ENCODE data around the gene CCDC17.

The CCDC17 gene

DNA sequence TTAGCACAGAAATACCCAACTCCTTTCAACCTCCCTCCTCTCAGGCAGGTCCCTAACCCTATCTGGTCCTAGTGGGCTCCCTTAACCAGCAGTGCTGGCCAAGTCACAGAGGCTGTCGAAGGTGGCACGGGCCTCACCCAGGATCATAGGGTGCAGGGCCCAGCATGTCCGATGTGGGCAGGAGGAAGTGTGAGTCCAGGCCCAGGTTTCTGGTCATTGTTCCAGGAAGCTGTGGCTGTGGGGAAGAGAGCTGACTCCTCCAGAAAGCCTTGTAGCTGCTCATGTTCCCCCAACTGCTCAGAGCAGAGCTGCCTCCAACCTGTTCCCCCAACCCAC lies 2.4 kb downstream of the CCDC17 start:
- DNase-seq (ENCODE audit: low read depth, low spot score) = no peak
- Histone ChIP-seq H3K4me3 (ENCODE audit: insufficient read length, low read depth) (no peak overlapping the region), H3K9ac (ENCODE audit: insufficient read length, low read depth) (no peak overlapping the region), H3K27me3 (ENCODE audit: insufficient read depth, insufficient read length) (no peaks in the 10 kb centered on the region), H3K36me3 (ENCODE audit: insufficient read depth, insufficient read length, low read length) (peaks cover 57% of the 10 kb centered on the region), H3K9me3 (ENCODE audit: insufficient read depth, low read length) (no peaks in the 10 kb centered on the region), H3K4me1 (ENCODE audit: insufficient read depth, insufficient read length) (peaks cover 3% of the 10 kb centered on the region)
- TF ChIP-seq SUZ12 (IDR thresholded peaks at IDR 0.05; ENCODE audit: extremely low read depth, insufficient read depth, insufficient read length) = no peak
- no peak for TF ChIP-seq ZNF274 (IDR thresholded peaks at IDR 0.05; ENCODE audit: low read depth, low read length)
- no peak for TF ChIP-seq YY1 (IDR thresholded peaks at IDR 0.05; ENCODE audit: insufficient read depth, insufficient read length)

- no peak for TF ChIP-seq SUZ12 (IDR thresholded peaks at IDR 0.05; ENCODE audit: extremely low read depth, insufficient read depth, insufficient read length)
- no peak for TF ChIP-seq ZNF274 (IDR thresholded peaks at IDR 0.05; ENCODE audit: low read depth, low read length)
- no peak for TF ChIP-seq YY1 (IDR thresholded peaks at IDR 0.05; ENCODE audit: insufficient read depth, insufficient read length)
- Histone ChIP-seq H3K36me3 (ENCODE audit: insufficient read depth, insufficient read length, low read length) (peaks cover 60% of the 10 kb centered on the region), H3K9me3 (ENCODE audit: insufficient read depth, low read length) (no peaks in the 10 kb centered on the region), H3K4me3 (ENCODE audit: insufficient read length, low read depth) (no peak overlapping the region), H3K4me1 (ENCODE audit: insufficient read depth, insufficient read length) (peaks cover 3% of the 10 kb centered on the region), H3K27me3 (ENCODE audit: insufficient read depth, insufficient read length) (no peaks in the 10 kb centered on the region), H3K9ac (ENCODE audit: insufficient read length, low read depth) (no peak overlapping the region)
- no peak for DNase-seq (ENCODE audit: low read depth, low spot score)
These were observed 3.0 kb downstream of the CCDC17 start for GRCh38 chr1:45620588-45621500.

DNA sequence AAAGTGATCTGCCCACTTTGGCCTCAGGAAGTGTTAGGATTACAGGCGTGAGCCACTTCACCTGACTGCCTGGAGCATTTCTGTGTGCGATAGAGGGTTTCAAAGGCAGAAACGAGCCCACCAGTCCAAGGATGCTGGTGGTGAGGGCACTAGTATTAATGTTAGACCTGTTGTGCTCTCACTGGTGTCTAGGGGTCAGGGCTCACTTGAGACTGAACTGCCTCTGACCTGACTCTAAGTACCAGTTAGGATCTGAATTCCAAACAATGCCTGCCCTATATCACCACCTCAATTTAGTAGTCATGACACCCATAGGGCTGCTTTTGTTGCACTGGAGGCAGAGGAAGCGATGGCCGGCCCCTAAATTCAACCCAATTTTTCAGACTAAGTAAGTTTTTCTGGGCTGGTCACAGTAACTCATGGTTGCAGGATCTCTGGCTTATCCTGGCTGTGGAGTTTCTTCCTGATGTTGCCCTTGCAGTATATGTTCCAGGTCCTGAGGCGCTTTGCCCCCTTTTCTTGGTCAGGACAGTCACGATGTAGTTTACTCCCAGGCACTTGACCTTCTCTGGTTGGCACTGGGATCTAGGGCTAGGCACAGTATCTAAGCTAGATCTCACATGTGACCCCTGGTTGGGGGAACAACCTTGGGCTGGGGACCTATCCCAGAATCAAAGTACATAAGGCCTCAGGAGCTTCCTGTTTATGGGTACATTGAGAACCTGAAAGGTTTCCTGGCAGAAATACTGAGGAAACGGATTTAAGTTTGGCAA lies 4.5 kb downstream of the CCDC17 start:
- H3K9me3 ChIP-seq (ENCODE audit: insufficient read depth, low read length) = no peaks in the 10 kb centered on the region
- no peaks in the 10 kb centered on the region for H3K27me3 ChIP-seq (ENCODE audit: insufficient read depth, insufficient read length)
- no peak for DNase-seq (ENCODE audit: low read depth, low spot score)
- no peak overlapping the region for H3K9ac ChIP-seq (ENCODE audit: insufficient read length, low read depth)
- H3K36me3 ChIP-seq (ENCODE audit: insufficient read depth, insufficient read length, low read length) = peaks cover 70% of the 10 kb centered on the region
- TF ChIP-seq ZNF274 (IDR thresholded peaks at IDR 0.05; ENCODE audit: low read depth, low read length) = no peak
- TF ChIP-seq SUZ12 (IDR thresholded peaks at IDR 0.05; ENCODE audit: extremely low read depth, insufficient read depth, insufficient read length) = no peak
- no peak for TF ChIP-seq YY1 (IDR thresholded peaks at IDR 0.05; ENCODE audit: insufficient read depth, insufficient read length)
- peaks cover 3% of the 10 kb centered on the region for H3K4me1 ChIP-seq (ENCODE audit: insufficient read depth, insufficient read length)
- no peak overlapping the region for H3K4me3 ChIP-seq (ENCODE audit: insufficient read length, low read depth)

DNA sequence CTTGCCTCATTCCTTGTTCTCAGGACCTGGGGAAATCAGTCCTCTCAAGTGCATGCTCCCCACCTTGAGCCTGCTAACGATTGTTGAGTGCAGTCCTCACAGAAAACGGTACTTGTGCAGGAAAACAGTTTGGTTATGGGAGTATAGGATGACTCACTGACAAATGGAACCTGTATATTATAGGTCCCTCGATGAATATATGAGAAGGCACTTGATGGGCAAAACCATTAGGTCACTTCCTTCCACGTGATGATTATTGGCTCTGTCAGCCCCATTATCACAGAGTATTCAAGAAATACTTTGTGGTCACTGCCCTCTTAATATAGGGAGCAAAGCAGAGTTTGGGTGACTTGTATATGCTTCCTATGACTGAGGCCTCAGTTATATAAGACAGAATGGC lies 6.2 kb downstream of the CCDC17 start:
- no peaks in the 10 kb centered on the region for H3K4me1 ChIP-seq (ENCODE audit: insufficient read depth, insufficient read length)
- H3K36me3 ChIP-seq (ENCODE audit: insufficient read depth, insufficient read length, low read length) = peaks cover 73% of the 10 kb centered on the region
- H3K4me3 ChIP-seq (ENCODE audit: insufficient read length, low read depth) = no peak overlapping the region
- no peaks in the 10 kb centered on the region for H3K9me3 ChIP-seq (ENCODE audit: insufficient read depth, low read length)
- H3K9ac ChIP-seq (ENCODE audit: insufficient read length, low read depth) = no peak overlapping the region
- DNase-seq (ENCODE audit: low read depth, low spot score) = no peak
- no peaks in the 10 kb centered on the region for H3K27me3 ChIP-seq (ENCODE audit: insufficient read depth, insufficient read length)
- TF ChIP-seq ZNF274 (IDR thresholded peaks at IDR 0.05; ENCODE audit: low read depth, low read length) = no peak
- no peak for TF ChIP-seq SUZ12 (IDR thresholded peaks at IDR 0.05; ENCODE audit: extremely low read depth, insufficient read depth, insufficient read length)
- TF ChIP-seq YY1 (IDR thresholded peaks at IDR 0.05; ENCODE audit: insufficient read depth, insufficient read length) = no peak

DNA sequence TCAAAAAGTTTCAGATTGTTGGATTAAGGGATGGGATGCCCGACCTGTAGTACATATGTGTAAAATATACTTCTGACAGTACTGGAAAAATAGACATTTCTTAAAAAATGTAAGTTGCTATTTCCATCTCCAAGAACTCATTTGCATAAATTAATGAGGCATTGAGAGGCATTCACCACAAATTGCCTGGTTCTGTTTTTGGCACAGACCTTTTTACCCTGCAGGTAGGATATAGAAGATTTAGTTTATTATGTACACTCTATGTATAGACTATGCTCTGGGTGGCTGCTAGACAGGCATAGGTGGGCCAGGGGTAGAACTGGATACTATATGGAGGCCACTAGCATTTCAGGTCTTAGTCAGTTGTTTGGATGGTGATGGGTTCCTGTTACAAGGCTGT lies 8.0 kb downstream of the CCDC17 start:
- no peaks in the 10 kb centered on the region for H3K4me1 ChIP-seq (ENCODE audit: insufficient read depth, insufficient read length)
- no peak overlapping the region for H3K9ac ChIP-seq (ENCODE audit: insufficient read length, low read depth)
- H3K27me3 ChIP-seq (ENCODE audit: insufficient read depth, insufficient read length) = no peaks in the 10 kb centered on the region
- H3K4me3 ChIP-seq (ENCODE audit: insufficient read length, low read depth) = no peak overlapping the region
- no peak for TF ChIP-seq ZNF274 (IDR thresholded peaks at IDR 0.05; ENCODE audit: low read depth, low read length)
- no peak for TF ChIP-seq YY1 (IDR thresholded peaks at IDR 0.05; ENCODE audit: insufficient read depth, insufficient read length)
- TF ChIP-seq SUZ12 (IDR thresholded peaks at IDR 0.05; ENCODE audit: extremely low read depth, insufficient read depth, insufficient read length) = no peak
- no peak for DNase-seq (ENCODE audit: low read depth, low spot score)
- no peaks in the 10 kb centered on the region for H3K9me3 ChIP-seq (ENCODE audit: insufficient read depth, low read length)
- peaks cover 85% of the 10 kb centered on the region for H3K36me3 ChIP-seq (ENCODE audit: insufficient read depth, insufficient read length, low read length)

DNA sequence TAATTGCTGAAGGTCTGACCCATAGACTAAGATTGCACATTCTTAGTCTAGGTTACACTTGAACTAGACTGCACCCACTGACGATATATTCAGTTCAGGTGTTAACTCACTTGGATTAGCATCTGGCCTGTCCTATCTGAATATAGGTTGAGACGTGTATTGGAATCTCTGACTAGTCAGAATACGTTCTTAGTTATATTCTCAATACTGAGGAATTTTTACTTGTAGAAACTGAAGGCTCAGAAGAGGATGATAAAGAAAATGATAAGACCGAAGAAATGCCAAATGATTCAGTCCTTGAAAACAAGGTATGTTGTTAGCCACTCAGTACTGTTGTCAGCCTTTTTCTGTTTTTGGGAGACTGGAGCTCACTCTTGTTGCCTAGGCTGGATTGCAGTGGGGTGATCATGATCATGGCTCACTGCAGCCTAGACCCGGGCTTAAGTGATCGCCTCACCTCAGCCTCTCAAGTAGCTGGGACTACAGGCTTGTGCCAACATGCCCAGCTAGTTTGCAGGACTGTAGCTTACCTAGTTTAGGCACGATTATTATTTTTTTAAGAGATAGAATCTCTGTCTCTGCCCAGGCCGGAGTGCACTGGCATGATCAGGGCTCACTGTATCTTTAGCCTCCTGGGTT lies 10.8 kb downstream of the CCDC17 start:
- H3K4me1 ChIP-seq (ENCODE audit: insufficient read depth, insufficient read length) = no peaks in the 10 kb centered on the region
- no peak for TF ChIP-seq ZNF274 (IDR thresholded peaks at IDR 0.05; ENCODE audit: low read depth, low read length)
- no peak for TF ChIP-seq SUZ12 (IDR thresholded peaks at IDR 0.05; ENCODE audit: extremely low read depth, insufficient read depth, insufficient read length)
- no peak for TF ChIP-seq YY1 (IDR thresholded peaks at IDR 0.05; ENCODE audit: insufficient read depth, insufficient read length)
- DNase-seq (ENCODE audit: low read depth, low spot score) = no peak
- H3K9ac ChIP-seq (ENCODE audit: insufficient read length, low read depth) = no peak overlapping the region
- H3K36me3 ChIP-seq (ENCODE audit: insufficient read depth, insufficient read length, low read length) = peaks cover 93% of the 10 kb centered on the region
- H3K27me3 ChIP-seq (ENCODE audit: insufficient read depth, insufficient read length) = no peaks in the 10 kb centered on the region
- H3K4me3 ChIP-seq (ENCODE audit: insufficient read length, low read depth) = no peak overlapping the region
- no peaks in the 10 kb centered on the region for H3K9me3 ChIP-seq (ENCODE audit: insufficient read depth, low read length)

Measured in NT2/D1 (cell line).